GM21390 (cell line): Measurements from ENCODE around the gene KIF1A.
"Not testable (repeated sequence)": the region's sequence is repeated elsewhere in the genome, so short reads cannot be mapped to it uniquely, and the experiment has no call there.

Source experiments
- ATAC-seq: cut with Tn5 transposase; IDR thresholded peaks from one replicate; pipeline ENCODE4 v1.9.1; 2021; ENCODE audit not compliant: unreplicated experiment

Gene KIF1A

DNA sequence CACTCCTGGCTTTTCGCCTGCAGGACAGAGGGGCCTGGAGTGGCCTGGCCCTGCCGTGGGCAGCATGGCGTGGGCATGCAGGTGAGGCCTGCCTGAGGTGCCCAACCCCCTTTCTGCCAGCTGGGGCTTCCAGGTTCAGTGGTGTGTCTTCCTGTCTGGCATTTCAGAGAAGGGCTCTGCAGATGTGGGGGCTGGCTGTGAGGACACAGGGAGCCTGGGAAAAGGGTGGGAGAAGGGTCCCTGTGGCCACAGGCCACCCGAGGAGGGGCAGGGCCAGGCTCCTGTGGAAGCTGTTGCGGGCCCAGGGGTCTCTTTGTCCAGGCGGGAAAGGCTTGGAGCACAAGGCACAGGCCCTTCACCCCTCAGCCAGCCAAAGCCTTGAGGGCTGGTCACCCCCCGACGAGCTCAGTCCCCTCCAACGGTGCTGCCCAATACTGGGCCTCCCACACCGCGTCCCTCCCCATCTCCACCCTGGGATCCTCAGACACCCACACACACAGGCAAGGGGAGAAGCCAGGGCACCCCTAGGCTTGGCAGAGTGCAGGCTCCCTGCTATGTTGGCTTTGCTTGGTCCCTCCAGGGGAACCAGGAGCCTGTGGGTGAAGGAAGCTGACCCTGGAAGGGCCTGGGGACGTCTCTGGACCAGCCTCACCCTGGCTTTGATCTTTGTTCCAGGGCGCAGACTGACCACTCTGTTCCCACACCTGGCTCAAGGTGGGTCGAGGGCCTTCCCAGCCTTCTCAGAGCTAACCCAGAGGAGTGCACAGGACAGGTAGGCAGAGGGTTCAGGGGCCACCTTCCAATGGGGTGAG is 132.1 kb downstream of the KIF1A start:
- ATAC-seq: no peak

DNA sequence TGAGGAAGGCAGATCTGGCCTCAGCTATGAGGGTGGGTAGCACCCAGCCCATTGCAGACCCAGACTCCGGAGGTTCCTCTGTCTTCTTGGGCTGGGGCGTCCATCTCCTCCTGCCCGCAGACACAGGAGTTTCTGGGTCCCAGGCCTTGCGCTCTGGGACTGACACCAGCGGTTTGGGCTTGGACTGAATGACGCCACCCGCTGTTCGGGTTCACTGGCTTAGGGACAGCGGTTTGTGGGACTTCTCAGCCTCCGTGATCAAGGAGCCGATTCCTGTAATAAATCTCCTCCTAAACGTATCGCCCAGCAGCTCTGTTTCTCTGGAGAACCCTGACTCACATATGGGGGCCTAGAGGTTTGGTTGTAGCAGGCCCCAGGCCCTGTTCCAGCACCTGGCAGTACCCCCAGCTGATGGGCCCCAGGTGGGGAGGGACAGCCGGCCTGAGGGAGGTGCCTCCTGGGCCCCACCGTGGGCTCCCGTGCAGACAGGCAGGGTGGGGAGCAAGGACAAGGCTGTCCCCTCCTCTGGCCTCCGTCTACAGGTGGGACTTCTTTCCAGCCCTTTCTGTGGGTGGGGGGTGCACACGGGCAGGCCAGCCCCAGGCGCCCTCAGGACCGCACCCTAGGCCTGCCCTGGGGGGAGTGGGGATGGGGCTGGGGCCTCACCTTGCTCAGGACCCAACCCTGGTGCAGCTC is 132.8 kb downstream of the KIF1A start:
- no peak for ATAC-seq

DNA sequence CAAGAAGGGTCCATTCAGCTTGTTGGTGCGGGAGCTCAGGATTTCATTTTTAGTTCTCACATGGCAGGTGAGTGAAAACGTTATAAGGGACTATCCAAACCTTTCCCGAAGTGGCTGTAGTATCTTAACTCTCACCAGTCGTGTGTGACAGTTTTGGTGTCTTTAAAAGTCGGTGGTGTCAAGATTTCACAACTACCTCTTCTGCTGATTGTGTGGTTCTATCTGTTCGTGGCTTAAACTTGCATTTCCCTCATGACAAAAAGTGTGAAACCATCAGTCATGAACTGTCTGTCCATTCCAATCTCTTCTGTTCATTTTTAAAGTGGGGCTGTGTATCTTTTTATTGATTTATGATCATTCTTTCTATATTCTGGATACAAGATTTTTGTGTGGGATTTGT is 133.6 kb downstream of the KIF1A start:
- no peak for ATAC-seq

DNA sequence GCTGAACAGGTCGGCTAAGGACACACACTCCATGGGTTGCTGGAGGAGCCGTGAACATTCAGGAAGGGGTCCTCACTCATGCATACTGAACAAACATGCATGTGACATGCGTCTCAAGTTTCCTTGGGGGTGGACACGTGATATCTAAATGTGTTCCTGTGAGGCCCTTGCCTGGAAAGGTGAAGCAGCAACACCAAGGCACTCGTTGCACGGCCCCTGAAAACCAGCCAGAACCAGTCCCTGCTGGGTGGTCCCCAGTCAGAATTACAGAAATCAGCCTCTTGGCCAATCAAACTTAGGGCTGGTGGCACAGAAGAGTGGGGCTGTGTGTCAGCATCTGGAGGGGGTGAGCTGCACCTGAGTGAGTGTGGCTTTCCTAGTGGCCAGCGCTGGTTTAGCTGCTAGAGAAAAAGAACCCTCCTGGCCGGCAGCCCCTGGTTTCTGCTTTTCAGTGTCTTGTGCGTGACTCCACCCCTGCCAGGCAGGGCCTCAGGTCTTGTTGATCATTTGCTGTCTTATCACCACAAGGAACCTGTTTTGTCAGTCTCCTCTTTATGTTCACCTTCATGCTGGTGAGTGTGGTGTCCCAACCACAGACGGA is 134.1 kb downstream of the KIF1A start:
- no peak for ATAC-seq

DNA sequence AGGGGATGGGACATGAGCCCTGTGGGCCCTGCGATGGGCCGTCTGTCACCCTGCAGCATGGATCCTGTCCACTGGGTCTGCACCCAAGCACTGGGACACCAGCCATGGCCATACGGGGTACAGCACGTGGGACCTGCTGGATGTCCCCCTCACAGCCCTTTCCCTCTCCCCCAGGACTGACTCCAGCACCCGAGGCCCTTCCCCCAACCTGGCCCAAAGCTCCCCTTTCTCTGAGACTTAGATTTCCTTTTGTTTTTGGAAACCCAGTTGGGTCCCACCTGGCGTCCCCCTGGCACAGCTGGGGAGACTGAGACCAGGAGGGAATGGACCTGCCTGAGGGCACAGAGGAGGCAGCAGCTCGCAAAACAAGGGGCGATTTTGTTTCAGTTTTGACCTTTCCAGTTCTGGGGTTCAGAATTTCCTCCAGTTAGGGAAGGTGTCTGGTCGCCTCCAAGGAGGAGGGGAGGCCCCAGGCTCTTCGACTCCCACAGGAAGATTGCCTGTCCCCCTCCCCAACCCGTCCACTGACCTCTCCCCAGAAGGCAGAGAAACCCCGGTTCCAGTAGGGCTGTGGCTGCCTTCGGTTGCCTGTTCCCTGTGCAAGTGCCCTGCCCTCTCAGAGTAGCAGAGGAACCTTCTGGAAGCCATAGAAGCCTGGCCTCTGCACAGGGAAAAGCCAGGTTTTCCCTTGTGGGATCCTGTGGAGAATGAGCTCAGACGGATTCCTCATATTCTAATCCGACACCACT is 135.9 kb downstream of the KIF1A start:
- not testable (repeated sequence) for ATAC-seq

DNA sequence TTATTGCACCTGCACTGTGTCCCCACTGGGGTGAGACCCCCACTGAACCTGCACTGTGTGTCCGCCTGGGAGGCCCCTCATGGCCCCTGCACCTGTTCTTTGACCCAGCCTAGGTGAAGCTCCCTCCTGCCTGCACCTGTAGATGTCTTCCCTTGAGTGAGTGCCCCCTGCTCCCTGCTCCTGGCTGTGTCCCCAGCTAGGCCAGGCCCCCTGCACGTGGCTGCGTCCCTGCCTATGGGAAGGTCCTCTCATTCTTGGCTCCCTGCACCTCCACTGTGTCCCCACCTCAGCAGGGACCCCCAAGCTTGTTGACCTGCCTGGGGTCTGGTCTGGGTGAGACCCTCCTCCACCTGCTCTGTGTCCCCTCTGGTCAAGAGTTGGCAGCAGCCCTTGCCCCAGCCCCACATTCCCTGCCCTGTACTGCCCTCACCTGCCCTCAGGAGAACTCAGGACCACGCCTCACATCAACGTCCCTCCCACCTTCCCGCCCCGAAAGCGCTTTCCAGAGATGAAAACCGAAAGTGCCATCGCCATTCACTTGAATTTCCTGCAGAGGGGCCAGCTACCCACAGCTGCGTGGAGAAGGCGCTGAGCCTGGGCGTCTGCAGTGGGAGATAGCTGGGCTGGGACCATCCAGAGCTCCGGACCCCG is 136.6 kb downstream of the KIF1A start:
- ATAC-seq: not testable (repeated sequence)

DNA sequence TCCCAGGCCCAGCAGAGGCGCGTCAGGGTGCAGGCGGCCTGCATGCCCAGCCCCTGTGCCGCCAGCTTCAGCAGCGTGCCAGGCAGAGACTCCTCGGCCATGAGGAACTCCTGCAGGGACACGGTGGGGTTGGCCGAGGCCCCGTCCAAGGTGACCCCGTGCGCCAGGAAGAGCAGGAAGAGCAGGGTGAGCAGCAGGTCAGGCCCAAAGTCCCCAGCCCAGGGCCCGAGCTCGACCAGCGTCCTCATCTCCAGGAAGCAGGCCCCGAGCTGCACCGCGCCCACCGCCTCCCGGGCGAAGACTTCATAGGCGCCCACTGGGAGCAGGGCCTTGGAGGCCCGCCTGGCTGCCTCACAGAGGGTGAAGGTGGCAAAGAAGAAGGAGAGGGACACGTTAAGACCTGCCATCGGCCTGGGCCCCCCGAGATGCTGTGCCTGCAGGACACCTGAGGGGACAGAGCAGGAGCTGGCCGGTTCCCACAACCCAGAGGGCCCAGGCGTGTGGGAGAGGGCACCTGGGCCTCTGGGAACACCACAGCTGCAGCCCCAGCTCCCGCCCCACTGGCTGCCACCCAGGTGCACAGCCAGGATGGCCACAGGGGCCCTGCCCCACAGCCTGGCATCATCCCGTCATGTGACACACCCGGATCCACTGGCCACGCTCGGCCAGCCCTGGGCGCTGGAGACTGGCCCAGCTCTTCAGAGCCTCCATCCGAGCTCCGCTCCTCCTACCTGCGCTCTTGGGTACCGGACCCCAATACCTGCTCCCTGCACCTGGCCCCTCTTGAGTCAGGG is 137.4 kb downstream of the KIF1A start, which contains the start of gene AQP12B:
Gene AQP12B, minus strand, starts transcription at position 455 of the 794 bp plus-strand sequence. Its CDS starts 48 bp downstream, at position 407.
- not testable (repeated sequence) for ATAC-seq

DNA sequence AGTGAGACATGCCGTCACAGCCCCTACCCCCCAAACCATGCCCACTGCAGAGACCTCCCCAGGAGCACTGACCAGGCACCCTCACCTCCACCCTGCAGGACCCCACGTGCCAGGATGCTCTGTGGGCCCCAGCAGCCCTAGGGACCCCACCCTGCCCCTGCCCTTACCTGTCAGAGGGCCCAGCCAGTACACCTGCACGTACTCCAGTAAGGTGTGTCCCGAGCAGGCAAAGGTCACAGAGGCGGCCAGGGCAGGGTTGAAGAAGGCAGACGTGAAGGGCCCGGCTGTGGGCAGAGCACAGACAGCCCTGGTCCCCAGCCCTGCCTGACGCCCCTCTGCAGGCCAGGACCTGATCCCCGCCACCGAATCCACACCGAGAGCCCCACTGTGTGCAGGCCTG is 139.8 kb downstream of the KIF1A start:
- ATAC-seq: not testable (repeated sequence)

DNA sequence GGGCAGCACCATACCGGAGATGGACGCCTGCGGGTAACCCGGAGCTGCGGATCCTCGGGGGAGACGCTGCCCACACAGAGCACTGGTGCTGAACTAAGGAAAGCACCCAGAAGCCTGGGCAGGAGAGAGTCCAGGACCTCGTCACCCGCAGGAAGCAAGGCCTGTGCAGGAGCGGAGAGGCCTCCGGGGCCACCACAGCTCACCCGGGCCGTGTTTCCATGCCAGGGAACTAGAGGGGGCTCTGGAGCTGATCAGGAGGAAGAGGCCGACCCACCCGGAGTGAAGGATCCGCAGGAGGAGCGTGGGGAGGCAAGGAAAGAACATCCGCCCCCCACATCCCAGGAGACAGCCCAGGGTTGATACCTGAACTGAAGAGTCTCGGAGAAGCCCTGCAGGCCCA is 141.1 kb downstream of the KIF1A start:
- not testable (repeated sequence) for ATAC-seq

DNA sequence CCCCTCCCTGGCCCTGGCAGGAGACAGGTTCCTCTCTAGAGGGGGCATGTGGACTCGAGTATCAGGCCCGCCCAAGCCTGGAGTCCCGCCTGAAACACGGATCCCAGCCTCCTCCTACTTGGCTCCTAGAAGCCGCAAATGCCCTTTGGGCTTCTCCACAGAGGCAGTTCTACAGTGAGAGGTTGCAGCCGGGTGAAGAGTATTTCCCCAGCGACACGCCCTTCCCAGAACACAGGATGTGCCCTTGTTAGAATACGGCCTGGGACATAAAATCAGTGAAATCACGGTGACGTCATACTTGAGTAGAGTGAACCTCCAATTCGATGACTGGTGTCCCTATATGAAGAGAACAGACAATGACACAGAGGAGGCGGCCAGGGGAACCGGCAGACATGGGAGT is 142.0 kb downstream of the KIF1A start:
- ATAC-seq: not testable (repeated sequence)

DNA sequence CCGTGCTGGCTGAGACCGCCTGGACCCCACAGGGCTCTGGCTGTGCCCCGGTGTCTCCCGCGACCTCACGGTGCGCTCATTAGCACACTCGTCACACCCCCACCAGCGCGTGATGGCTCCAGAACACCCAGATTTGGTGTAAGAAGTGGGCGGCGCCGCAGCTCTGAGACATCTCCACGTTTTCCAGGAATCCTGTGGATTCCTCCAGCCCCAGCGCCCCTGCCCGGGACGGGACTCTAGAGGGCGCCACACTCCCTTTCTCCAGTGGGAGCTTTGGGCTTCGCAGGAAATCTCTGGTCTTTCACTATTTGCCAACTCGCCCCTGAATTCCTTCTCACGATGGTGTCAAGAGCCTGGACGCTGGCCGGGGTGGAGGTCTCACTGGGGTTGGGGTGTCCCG is 144.7 kb downstream of the KIF1A start:
- ATAC-seq: not testable (repeated sequence)

DNA sequence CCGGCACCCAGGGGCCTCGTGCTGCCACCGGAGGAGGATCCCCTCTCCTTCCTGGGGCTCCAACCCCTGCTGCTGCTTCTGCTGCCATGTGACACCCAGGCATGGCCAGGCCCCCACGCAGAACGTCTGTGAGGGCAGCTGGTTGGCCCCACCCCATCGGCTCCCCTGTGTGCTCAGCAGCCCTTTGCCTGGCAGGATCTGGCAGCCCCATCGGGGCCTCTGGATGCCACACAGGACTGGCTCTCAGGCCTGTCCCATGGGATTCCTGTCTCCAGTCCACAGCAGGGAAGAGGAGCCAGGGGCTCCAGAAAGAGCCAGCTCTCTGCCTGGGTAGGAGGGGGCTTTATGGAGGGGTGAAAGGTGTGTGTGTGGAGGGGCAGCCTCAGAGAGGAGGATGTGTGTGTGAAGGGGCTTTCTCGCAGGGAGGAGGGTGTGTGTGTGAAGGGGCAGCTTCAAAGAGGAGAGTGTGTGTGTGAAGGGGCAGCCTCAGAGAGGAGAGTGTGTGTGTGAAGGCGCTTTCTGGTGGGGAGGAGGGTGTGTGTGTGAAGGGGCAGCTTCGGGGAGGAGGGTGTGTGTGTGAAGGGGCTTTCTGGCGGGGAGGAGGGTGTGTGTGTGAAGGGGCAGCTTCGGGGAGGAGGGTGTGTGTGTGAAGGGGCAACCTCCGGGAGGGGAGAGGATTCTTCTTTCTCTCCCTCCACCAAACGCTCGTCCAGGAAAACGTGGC is 145.4 kb downstream of the KIF1A start:
- not testable (repeated sequence) for ATAC-seq

DNA sequence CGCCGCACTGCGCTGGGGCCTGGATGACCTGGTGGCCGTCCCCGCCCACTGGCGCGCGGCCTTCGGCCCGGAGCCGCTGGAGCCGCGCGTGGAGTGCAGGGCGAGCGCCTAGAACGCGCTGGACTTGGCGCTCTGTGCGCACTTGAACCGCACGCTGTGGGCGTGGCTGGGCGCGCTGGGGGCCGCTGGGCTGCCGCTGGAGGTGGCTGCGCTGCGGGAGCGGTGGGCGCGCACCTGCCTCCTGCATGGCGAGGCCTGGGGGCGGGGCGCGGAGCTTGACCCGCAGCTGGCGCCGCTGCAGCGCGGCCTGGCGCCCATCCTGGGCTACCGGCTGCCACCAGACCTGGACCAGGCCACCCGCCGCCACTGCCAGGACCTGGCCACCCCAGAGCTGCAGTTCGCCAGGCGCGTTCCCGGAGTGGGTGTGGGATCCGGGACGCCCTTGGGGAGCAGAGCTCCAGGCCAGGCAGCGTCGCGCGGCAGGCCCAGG is 147.3 kb downstream of the KIF1A start:
- ATAC-seq: no peak

DNA sequence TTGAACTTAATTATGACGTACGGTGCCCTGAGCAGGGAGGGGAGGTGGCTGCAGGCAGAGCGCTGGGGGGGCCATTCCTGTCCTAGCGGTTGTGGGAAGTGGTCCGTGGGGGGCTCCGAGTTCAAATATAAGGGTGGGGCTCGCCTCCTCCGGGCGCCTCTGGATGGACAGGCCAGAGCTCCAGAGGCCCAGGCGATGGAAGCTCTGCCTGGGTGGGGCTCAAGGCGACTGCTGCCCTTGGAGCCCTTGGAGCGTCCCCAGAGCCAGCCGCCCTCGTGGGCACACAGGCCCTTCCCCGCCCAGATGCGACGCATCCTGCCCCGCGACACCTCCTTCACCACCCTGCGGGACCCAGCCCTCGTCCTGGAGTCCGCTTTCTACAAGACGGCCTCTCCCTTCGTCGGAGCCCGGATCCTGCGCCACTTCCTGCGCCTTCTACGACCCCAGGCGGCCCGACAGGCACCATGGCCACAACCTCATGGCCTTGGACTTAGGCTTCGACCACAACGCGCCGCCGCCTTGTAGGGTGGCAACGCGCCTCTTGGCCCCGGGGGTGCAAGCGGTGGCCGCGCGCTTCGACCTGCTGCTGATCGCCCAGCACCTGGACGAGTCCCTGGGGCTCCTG is 147.8 kb downstream of the KIF1A start:
- no peak for ATAC-seq

DNA sequence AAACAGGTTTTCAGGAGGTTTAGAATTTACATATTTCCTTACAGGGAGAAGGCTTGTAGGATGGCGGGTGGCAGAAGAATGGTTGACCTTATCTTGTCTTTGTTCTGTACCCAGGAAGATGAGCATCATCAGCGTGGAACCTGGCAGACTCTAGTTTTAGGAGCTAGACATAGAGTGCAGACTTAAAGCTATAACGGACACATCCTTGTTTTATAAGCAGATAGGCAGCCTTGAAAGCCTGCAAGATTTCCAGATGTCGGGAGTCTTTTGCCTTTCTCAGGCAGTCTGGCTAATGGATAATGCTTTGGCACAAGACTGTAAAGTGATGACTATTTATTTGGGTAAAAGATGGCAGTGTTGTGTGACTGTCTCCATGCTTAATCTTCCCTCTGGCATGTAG is 149.1 kb downstream of the KIF1A start:
- ATAC-seq: no peak

DNA sequence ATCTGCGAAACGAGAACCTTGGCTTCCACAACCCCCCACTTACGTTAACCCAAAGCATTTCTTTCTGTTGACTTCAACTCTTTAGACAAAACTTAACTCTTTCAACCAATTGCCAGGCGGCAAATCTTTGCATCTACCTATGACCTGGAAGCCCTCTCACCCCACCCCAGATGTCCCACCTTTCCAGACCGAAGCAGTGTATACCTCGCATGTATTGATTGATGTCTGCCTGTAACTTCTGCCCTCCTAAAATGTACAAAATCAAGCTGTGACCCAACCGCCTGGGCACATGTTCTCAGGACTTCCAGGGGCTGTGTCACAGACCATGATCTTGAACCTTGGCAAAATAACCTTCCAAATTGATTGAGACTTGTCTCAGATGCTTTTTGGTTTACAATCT is 149.6 kb downstream of the KIF1A start:
- ATAC-seq: no peak

DNA sequence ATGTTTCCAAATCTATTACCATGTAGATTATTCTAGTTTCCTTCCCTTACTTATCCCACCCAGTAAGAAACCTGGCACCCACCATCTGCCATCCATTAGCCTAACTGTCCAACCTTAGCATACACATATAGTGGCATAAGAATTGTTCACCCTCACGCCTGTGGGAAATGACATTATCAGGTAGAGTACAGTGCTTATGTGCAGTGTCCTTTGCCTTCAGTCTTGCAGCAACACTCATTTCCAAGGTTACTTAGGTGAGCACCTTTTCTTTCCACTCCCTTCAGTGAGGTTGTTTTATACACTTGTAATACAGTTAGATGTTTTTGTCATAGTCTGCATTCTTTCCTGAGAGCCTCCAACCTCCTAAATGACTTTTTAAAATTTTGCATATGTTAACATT is 155.4 kb downstream of the KIF1A start:
- ATAC-seq: no peak
